PC-3 (cell line): ENCODE results near the gene GLIPR1. TPM values are rescaled to one million over a fixed set of nuclear protein-coding genes. Genes with fewer than 3 reads are reported as not detected.
"Not testable (repeated sequence)": the region's sequence is repeated elsewhere in the genome, so short reads cannot be mapped to it uniquely, and the experiment has no call there.

Experiments
- ATAC-seq: fragments of 200-7000 bp; cut with Tn5 transposase; 2 replicates; pipeline ENCODE4 v1.9.1; 2020; ENCODE audit warnings: mild to moderate bottlenecking, moderate library complexity
- BruUV-seq: library from RNA; stranded (reverse); fragments of 400-500 nt; replicated peaks from 2 replicates; lab custom pipeline; 2021; lab: Mats Ljungman, UMichigan
- CTCF ChIA-PET: fragments of 300-600 bp; sonication (Branson Sonifier 250); formaldehyde crosslinking; loops from one replicate; lab custom pipeline; 2022; ENCODE audit warnings: antibody characterized with exemption; lab: Charles Lee
- POLR2A ChIA-PET: fragments of 300-600 bp; sonication (Branson Sonifier 250); formaldehyde crosslinking; loops from one replicate; lab custom pipeline; 2022; ENCODE audit warnings: antibody characterized with exemption; ENCODE audit not compliant: unreplicated experiment; lab: Charles Lee
- DNase-seq: peaks from one replicate; pipeline ENCODE4 v3.0.0-alpha.2; 2015
- H2AFZ ChIP-seq: fragments of 300-600 bp; sonication (generic); 2 replicates; pipeline ENCODE4 v1.6.0; 2016; ENCODE audit warnings: antibody characterized with exemption, low read length
- H3F3A ChIP-seq: fragments of 300-600 bp; sonication (generic); one replicate; pipeline ENCODE4 v1.6.0; 2017; ENCODE audit warnings: antibody characterized with exemption, low read length, control low read depth, mild to moderate bottlenecking; ENCODE audit not compliant: unreplicated experiment
- H3K27ac ChIP-seq: fragments of 300-600 bp; sonication (generic); 2 replicates; pipeline ENCODE4 v1.5.1; 2016; ENCODE audit warnings: mild to moderate bottlenecking, low read length
- H3K27me3 ChIP-seq: fragments of 300-600 bp; sonication (generic); 2 replicates; pipeline ENCODE4 v1.6.1; 2016; ENCODE audit warnings: low read length, mixed read lengths
- H3K36me3 ChIP-seq: fragments of 300-600 bp; sonication (generic); 2 replicates; pipeline ENCODE4 v1.6.1; 2016; ENCODE audit warnings: low read depth, mixed run types, low read length, mixed read lengths
- H3K4me1 ChIP-seq: fragments of 300-600 bp; sonication (generic); 2 replicates; pipeline ENCODE4 v1.5.1; 2016; ENCODE audit warnings: low read length; ENCODE audit not compliant: insufficient read depth
- H3K4me2 ChIP-seq: fragments of 300-600 bp; sonication (generic); 2 replicates; pipeline ENCODE4 v1.6.0; 2016; ENCODE audit warnings: low read length
- H3K4me3 ChIP-seq: fragments of 300-600 bp; sonication (generic); 2 replicates; pipeline ENCODE4 v1.5.1; 2016; ENCODE audit warnings: mild to moderate bottlenecking, low read length, mixed read lengths
- H3K79me2 ChIP-seq: fragments of 300-600 bp; sonication (generic); 2 replicates; pipeline ENCODE4 v1.6.1; 2017; ENCODE audit warnings: low read length, mixed read lengths
- H3K9ac ChIP-seq: fragments of 300-600 bp; sonication (generic); 2 replicates; pipeline ENCODE4 v1.6.0; 2016; ENCODE audit warnings: mild to moderate bottlenecking, low read length
- H3K9me2 ChIP-seq: fragments of 300-600 bp; sonication (generic); replicated peaks from 2 replicates; pipeline ENCODE4 v1.6.1; 2016; ENCODE audit warnings: mixed run types, low read length, mixed read lengths
- H3K9me3 ChIP-seq: fragments of 300-600 bp; sonication (generic); 2 replicates; pipeline ENCODE4 v1.6.1; 2016; ENCODE audit warnings: low read length, mixed read lengths
- H4K20me1 ChIP-seq: fragments of 300-600 bp; sonication (generic); 2 replicates; pipeline ENCODE4 v1.6.1; 2016; ENCODE audit warnings: low read length, mixed read lengths
- CTCF ChIP-seq: fragments of 300-600 bp; sonication (generic); conservative IDR thresholded peaks from 2 replicates; pipeline ENCODE4 v1.5.1; 2017; ENCODE audit warnings: antibody characterized with exemption, low read depth, mild to moderate bottlenecking, low read length
- EZH2 ChIP-seq: fragments of 300-600 bp; sonication (generic); IDR thresholded peaks from one replicate; pipeline ENCODE4 v1.6.1; 2017; ENCODE audit warnings: antibody characterized with exemption, mild to moderate bottlenecking, low read length; ENCODE audit not compliant: unreplicated experiment
- EZH2phosphoT487 ChIP-seq: fragments of 300-600 bp; sonication (generic); IDR thresholded peaks from 2 replicates; pipeline ENCODE4 v1.6.1; 2018; ENCODE audit warnings: mild to moderate bottlenecking, antibody characterized with exemption, low read length, borderline replicate concordance
- intact Hi-C: fragments of 100-400 bp; cut with micrococcal nuclease; formaldehyde crosslinking; loops from 2 replicates; pipeline ENCODE4 v1.9.0; 2023
- total RNA-seq: library from RNA; depleted of rRNA; stranded (reverse); fragments of >200 nt; gene quantifications from 2 replicates; pipeline ENCODE4 v1.2.3, GENCODE V29; 2014

GLIPR1 gene
- total RNA-seq, 1 experiment from 2014 or later, result 22.2 TPM

- Histone ChIP-seq H4K20me1 (no peaks in the 10 kb centered on the region), H3K4me1 (peaks cover 46% of the 10 kb centered on the region), H3K79me2 (no peaks in the 10 kb centered on the region), H3K36me3 (no peaks in the 10 kb centered on the region), H3K9me3 (no peaks in the 10 kb centered on the region), H3K9me2 (no peaks in the 10 kb centered on the region), H2AFZ (no peak overlapping the region), H3K9ac (no peak overlapping the region), H3K27me3 (no peaks in the 10 kb centered on the region), H3K4me3 (no peak overlapping the region), H3K27ac (no peak overlapping the region), H3F3A (no peaks in the 10 kb centered on the region), H3K4me2 (peak overlapping the region; percentile 56; the same call in 1 of the 2 replicates)
- ATAC-seq (no peak), DNase-seq (peak; percentile 36)
- CTCF ChIA-PET, result no interaction called here
- no TSS peak for BruUV-seq
- TF ChIP-seq EZH2, result no peak
- no peak for TF ChIP-seq CTCF
- no peak for TF ChIP-seq EZH2phosphoT487
- POLR2A ChIA-PET, result no interaction called here
- intact Hi-C loops, result loop anchor here (5.0 kb wide), 1 partner anchor 54 kb away; no protein-coding TSS in a partner anchor
Observed at GRCh38 chr12:75443709-75444108, 36.8 kb upstream of the GLIPR1 start.

GRCh38 chr12:75444429-75445136, 36.0 kb upstream of the GLIPR1 start:
- no TSS peak for BruUV-seq
- Histone ChIP-seq H3K9ac (no peak overlapping the region), H3K9me2 (no peaks in the 10 kb centered on the region), H3K4me3 (no peak overlapping the region), H3F3A (no peaks in the 10 kb centered on the region), H3K79me2 (no peaks in the 10 kb centered on the region), H3K36me3 (no peaks in the 10 kb centered on the region), H3K27me3 (no peaks in the 10 kb centered on the region), H3K9me3 (no peaks in the 10 kb centered on the region), H2AFZ (peak overlapping the region; percentile 75), H3K4me1 (peaks cover 48% of the 10 kb centered on the region), H3K4me2 (peak overlapping the region; percentile 56), H3K27ac (peak overlapping the region; percentile 51), H4K20me1 (no peaks in the 10 kb centered on the region)
- CTCF ChIA-PET, result no interaction called here
- DNase-seq (peak; percentile 75), ATAC-seq (peak; percentile 76)
- intact Hi-C loops, result loop anchor here (5.0 kb wide), 1 partner anchor 53 kb away; no protein-coding TSS in a partner anchor
- POLR2A ChIA-PET, result interaction anchor here (0.5 kb wide), 1 partner anchor 258 kb away, joined by 4 read pairs; no protein-coding TSS in a partner anchor
- TF ChIP-seq CTCF (no peak), EZH2 (no peak), EZH2phosphoT487 (no peak)

- CTCF ChIA-PET, intact Hi-C loops, H3K9ac ChIP-seq, DNase-seq, H3K36me3 ChIP-seq, H3K79me2 ChIP-seq, H2AFZ ChIP-seq, H3F3A ChIP-seq, H3K4me2 ChIP-seq, H3K9me3 ChIP-seq, H3K4me3 ChIP-seq, BruUV-seq, H3K27ac ChIP-seq, H3K9me2 ChIP-seq, ATAC-seq, H3K27me3 ChIP-seq, H4K20me1 ChIP-seq, POLR2A ChIA-PET: not testable (repeated sequence)
- H3K4me1 ChIP-seq, result peaks cover 48% of the 10 kb centered on the region
Observed at GRCh38 chr12:75445137-75445507, 35.4 kb upstream of the GLIPR1 start.
